Natural killer cell (primary cell): ENCODE results near the gene TBCD. TPM values are rescaled to one million over a fixed set of nuclear protein-coding genes. Genes with fewer than 3 reads are reported as not detected.

ENCODE experiments used
- ATAC-seq, 3 donors: fragments of 150-1000 bp in 2 of 3; fragments of 200-7000 bp in 1 of 3; cut with Tn5 transposase; 1 replicate in 1 of 3; 2 replicates in 2 of 3; pipeline ENCODE4 v1.10.0; 2021; ENCODE audit warnings: mild to moderate bottlenecking in 2 of 3, moderate library complexity in 2 of 3
- DNase-seq, 2 donors: peaks; one replicate each; pipeline versions ENCODE4 v3.0.0 to v3.0.0-alpha.2; 2013 to 2021; ENCODE audit warnings: mixed read lengths in 1 of 2
- H3K27ac ChIP-seq: one replicate; pipeline ENCODE4 v1.5.1; 2013; ENCODE audit warnings: mild to moderate bottlenecking, low read length
- H3K27me3 ChIP-seq: one replicate; pipeline ENCODE4 v1.6.1; 2013; ENCODE audit warnings: low read length; ENCODE audit not compliant: control insufficient read depth, insufficient read depth
- H3K36me3 ChIP-seq: one replicate; pipeline ENCODE4 v1.6.1; 2013; ENCODE audit warnings: low read length; ENCODE audit not compliant: control insufficient read depth, insufficient read depth
- H3K4me1 ChIP-seq: one replicate; pipeline ENCODE4 v1.6.1; 2013; ENCODE audit warnings: low read length; ENCODE audit not compliant: control insufficient read depth, insufficient read depth
- H3K4me3 ChIP-seq: one replicate; pipeline ENCODE4 v1.5.1; 2013; ENCODE audit warnings: low read length
- H3K9me3 ChIP-seq: one replicate; pipeline ENCODE4 v1.6.1; 2013; ENCODE audit warnings: low read length; ENCODE audit not compliant: control insufficient read depth, insufficient read depth
- H3K27ac Mint-ChIP-seq, 2 donors: one replicate each; pipeline ENCODE4 v1.8.0; 2022; ENCODE audit warnings: mild to moderate bottlenecking in 2 of 2, mixed read lengths in 2 of 2, moderate library complexity in 1 of 2
- H3K27me3 Mint-ChIP-seq, 2 donors: one replicate each; pipeline ENCODE4 v1.8.0; 2022; ENCODE audit warnings: low read depth in 2 of 2, mixed read lengths in 2 of 2
- H3K36me3 Mint-ChIP-seq: one replicate; pipeline ENCODE4 v1.8.0; 2022; ENCODE audit warnings: mixed read lengths
- H3K4me1 Mint-ChIP-seq, 2 donors: one replicate each; pipeline ENCODE4 v1.8.0; 2022; ENCODE audit warnings: mixed read lengths in 2 of 2
- H3K4me3 Mint-ChIP-seq: one replicate; pipeline ENCODE4 v1.8.0; 2022; ENCODE audit warnings: mild to moderate bottlenecking, moderate library complexity, mixed read lengths
- H3K9me3 Mint-ChIP-seq, 2 donors: one replicate each; pipeline ENCODE4 v1.8.0; 2022; ENCODE audit warnings: mixed read lengths in 2 of 2
- WGBS: methylation state at CpG from one replicate; pipeline ENCODE4 v1.1.7; 2013; ENCODE audit warnings: missing lambda C conversion rate; ENCODE audit not compliant: insufficient coverage; 5-methylcytosine and 5-hydroxymethylcytosine counted together
- intact Hi-C: fragments of 100-400 bp; cut with micrococcal nuclease; formaldehyde crosslinking; loops from one replicate; pipeline ENCODE4 v1.14.2; 2022
- total RNA-seq, 4 donors: library from RNA; stranded (reverse); fragments of 120-200 nt in 1 of 4; gene quantifications; one replicate each; pipeline versions ENCODE4 v1.2.3 to v1.2.4, GENCODE V29; 2013 to 2022
- TF ChIP-seq, protein P1 (sequence below): fragments of 200-600 bp; IDR thresholded peaks from one replicate; pipeline ENCODE4 v1.8.0; 2022; ENCODE audit warnings: antibody characterized with exemption

TBCD gene
- total RNA-seq, 3 donors from 2014 or later (not counting 1 experiment from before 2014, with no cell fraction given), result 92.0 to 149 (median 132) TPM

DNA sequence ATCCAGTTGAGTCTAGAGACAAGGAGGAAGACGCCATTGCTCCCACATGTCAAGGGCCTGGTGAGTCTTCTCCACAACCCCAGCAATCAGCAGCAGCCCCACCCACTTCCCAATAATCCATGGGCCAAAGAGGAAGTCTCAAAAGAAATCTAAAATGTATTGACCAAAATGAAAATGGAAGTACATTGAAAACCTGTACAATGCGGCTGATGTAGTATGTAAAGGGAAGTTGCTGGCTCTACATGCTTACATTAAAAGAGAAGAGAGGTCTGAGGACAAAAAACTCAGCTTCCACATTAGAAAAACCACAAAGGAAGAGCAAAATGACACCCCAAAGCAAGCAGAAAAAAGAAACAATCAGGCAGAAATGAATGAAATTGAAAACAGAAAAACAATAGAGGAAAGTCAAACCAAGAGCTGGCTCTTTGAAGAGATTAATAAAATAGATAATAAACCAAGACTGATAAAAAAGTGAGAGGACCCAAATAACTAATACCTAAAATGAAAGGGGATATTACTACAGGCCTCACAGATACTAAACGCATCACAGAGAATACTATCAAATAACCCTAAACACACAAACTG, 227.0 kb downstream of the TBCD start:
- Mint-ChIP-seq H3K27ac (peak overlapping the region; percentile 71 to 74), H3K4me1 (peaks cover 21 to 23% of the 10 kb centered on the region in 2 donors), H3K9me3 (no peaks in the 10 kb centered on the region), H3K36me3 (no peaks in the 10 kb centered on the region), H3K4me3 (peak overlapping the region; percentile 31), H3K27me3 (no peaks in the 10 kb centered on the region)
- Histone ChIP-seq H3K4me3 (no peak overlapping the region), H3K4me1 (peaks cover 15% of the 10 kb centered on the region), H3K27ac (peak overlapping the region; percentile 17), H3K27me3 (no peaks in the 10 kb centered on the region), H3K9me3 (no peaks in the 10 kb centered on the region), H3K36me3 (no peaks in the 10 kb centered on the region)
- DNase-seq (peak in 1 of 2 donors; percentile 49), ATAC-seq (peak in 2 of 3 donors; percentile 38 to 50)
- TF ChIP-seq, protein P1, sequence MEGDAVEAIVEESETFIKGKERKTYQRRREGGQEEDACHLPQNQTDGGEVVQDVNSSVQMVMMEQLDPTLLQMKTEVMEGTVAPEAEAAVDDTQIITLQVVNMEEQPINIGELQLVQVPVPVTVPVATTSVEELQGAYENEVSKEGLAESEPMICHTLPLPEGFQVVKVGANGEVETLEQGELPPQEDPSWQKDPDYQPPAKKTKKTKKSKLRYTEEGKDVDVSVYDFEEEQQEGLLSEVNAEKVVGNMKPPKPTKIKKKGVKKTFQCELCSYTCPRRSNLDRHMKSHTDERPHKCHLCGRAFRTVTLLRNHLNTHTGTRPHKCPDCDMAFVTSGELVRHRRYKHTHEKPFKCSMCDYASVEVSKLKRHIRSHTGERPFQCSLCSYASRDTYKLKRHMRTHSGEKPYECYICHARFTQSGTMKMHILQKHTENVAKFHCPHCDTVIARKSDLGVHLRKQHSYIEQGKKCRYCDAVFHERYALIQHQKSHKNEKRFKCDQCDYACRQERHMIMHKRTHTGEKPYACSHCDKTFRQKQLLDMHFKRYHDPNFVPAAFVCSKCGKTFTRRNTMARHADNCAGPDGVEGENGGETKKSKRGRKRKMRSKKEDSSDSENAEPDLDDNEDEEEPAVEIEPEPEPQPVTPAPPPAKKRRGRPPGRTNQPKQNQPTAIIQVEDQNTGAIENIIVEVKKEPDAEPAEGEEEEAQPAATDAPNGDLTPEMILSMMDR, result no peak
- WGBS, result 59% methylated on average over 2 of the region's 3 CpGs
- intact Hi-C loops, result no loop called here

DNA sequence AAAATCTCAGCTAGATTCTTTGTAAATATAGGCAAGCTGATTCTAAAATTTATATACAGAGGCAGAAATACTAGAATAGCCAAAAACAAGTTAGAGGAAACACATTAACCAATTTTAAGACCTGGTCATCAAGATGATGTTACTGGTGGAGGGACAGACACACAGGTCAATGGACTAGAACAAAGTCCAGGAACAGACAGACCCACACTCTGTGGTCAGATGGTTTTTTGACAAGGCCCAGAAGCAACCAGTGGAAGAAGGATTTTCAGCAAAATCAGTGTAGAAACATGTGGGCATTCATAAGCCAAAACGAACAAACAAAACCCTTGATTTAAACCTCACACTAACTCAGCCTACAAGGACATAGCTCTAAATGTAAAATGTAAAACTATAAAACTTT, 227.9 kb downstream of the TBCD start:
- TF ChIP-seq, protein P1, result no peak
- Histone ChIP-seq H3K4me1 (peaks cover 19% of the 10 kb centered on the region), H3K36me3 (no peaks in the 10 kb centered on the region), H3K9me3 (no peaks in the 10 kb centered on the region), H3K27ac (no peak overlapping the region), H3K27me3 (no peaks in the 10 kb centered on the region), H3K4me3 (no peak overlapping the region)
- H3K27me3 Mint-ChIP-seq, result no peaks in the 10 kb centered on the region
- intact Hi-C loops, result loop anchor here (10.0 kb wide), 1 partner anchor 65 kb away; no protein-coding TSS in a partner anchor
- DNase-seq (no peak), ATAC-seq (no peak)
- H3K4me3 Mint-ChIP-seq, result no peak overlapping the region
- WGBS, result no CpG with 5 or more reads among the region's 1 CpG
- no peaks in the 10 kb centered on the region for H3K9me3 Mint-ChIP-seq
- H3K4me1 Mint-ChIP-seq, result peaks cover 21 to 31% of the 10 kb centered on the region in 2 donors
- peak overlapping the region; percentile 71 to 74 for H3K27ac Mint-ChIP-seq
- no peaks in the 10 kb centered on the region for H3K36me3 Mint-ChIP-seq

DNA sequence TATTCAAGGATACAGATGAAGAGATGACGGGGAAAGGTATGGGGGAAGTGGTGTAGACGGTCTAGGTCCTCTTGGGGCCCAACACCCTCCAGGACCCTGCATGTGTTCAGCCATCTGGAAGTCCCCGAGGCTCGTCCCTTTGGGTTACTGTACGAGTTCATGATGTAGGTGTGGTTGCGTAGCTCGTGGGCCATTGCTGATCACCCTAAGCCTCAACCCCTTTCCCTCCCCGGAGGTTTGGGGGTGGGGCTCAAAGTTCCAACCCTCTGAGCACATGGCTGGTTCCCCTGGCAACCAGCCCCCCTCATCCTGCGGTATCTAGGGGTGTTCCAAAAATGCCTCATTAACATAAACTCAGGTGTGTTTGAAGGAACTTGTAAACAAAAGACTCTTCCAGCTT, 228.8 kb downstream of the TBCD start:
- H3K27me3 Mint-ChIP-seq, result no peaks in the 10 kb centered on the region
- H3K4me3 Mint-ChIP-seq, result no peak overlapping the region
- H3K36me3 Mint-ChIP-seq, result no peaks in the 10 kb centered on the region
- no peak overlapping the region for H3K27ac Mint-ChIP-seq
- TF ChIP-seq, protein P1, result no peak
- H3K36me3 ChIP-seq, result no peaks in the 10 kb centered on the region
- no peak for DNase-seq
- WGBS, result 65% methylated on average over 5 of the region's 9 CpGs
- intact Hi-C loops, result loop anchor here (10.0 kb wide), 1 partner anchor 64 kb away; no protein-coding TSS in a partner anchor
- no peak overlapping the region for H3K27ac ChIP-seq
- ATAC-seq, result no peak
- H3K4me3 ChIP-seq, result no peak overlapping the region
- peaks cover 26 to 38% of the 10 kb centered on the region in 2 donors for H3K4me1 Mint-ChIP-seq
- peaks cover 26% of the 10 kb centered on the region for H3K4me1 ChIP-seq
- H3K27me3 ChIP-seq, result no peaks in the 10 kb centered on the region
- no peaks in the 10 kb centered on the region for H3K9me3 ChIP-seq
- no peaks in the 10 kb centered on the region for H3K9me3 Mint-ChIP-seq
